Kidney glomerular epithelial cell (primary cell): ENCODE measurements around the gene DNAJC10.

ENCODE experiments used
- DNase-seq: peaks from one replicate; lab custom pipeline; 2025; lab: John Stamatoyannopoulos, UW

DNAJC10 gene

DNA sequence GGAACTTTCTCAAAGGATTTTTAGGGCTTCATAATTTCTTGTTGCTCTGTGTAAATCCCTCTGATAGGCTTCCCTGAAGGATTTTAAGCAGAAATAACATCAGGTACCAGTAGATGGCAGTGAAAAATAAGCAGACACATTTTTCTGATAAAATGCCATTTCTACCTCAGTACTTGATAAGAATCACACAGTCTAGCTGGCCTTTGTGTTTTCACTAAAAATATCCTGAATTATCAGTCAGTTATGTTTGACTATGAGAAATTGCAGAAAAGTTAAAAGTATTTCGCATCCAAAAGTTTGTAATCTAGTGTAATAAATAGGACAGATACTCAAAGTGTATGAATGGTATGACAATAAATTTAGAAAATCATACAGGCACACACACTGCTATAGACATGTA, 68.7 kb downstream of the DNAJC10 start:
- peak; percentile 33 for DNase-seq

DNA sequence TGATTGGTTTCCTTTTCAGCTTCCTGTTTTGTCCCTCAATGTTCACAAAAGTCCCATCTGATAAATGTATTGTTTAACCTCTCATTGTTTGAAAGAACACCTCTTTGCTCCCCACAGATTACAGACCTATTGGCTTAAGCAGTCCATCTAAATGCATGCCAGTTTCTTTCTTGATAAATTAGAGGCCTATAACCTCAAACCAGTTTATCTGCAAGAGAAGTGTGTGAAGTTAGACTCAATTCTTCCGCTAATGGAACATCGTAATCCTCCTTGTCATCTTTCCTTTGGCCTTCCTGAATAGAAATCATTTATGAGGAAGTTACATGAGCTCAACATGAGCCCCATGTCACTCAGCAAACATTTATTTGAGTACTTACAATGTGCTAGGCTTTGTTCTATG, 76.4 kb downstream of the DNAJC10 start:
- DNase-seq: no peak

DNA sequence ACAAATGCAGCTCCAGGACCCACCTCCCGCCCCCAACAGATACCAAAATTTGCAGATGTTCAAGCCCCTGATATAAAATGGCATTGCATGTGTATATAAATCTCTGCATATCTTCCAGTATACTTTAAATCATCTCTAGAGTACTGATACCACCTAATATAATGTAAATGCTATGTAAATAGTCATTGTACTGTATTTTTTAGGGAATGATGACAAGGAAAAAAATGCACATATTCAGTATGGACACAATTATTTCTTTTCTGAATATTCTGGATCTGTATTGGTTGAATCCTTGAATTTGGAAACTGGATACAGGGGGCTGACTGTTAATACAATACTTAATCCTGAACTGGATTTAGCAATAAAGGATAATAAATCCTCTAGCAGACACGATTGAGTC, 82.7 kb downstream of the DNAJC10 start:
- no peak for DNase-seq

- no peak for DNase-seq
Measured at GRCh38 chr2:182804128-182804527, 88.1 kb downstream of the DNAJC10 start.

DNA sequence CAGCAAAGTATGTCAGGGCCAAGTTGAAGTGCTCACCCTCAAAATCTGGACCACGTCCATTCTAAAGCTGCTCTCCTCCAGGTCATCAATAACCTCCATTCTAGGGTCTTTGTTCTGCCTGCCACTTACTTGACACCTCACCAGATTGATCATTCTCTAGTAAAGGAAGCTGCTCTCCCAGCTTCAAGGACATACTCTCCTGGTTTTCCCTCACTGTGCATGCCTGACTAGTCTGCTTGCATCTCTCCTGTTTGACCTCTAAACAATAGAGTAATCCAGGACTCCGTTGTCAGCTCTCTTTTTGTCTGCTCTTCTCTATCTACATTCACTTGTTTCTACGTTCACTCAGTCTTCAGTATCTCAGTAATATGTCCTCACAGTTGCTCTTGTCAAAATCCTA, 91.3 kb downstream of the DNAJC10 start:
- no peak for DNase-seq

- no peak for DNase-seq
Measured at GRCh38 chr2:182810087-182810486, 94.0 kb downstream of the DNAJC10 start.

GRCh38 chr2:182814380-182814779, 98.3 kb downstream of the DNAJC10 start:
- no peak for DNase-seq

GRCh38 chr2:182814804-182815203, 98.7 kb downstream of the DNAJC10 start:
- no peak for DNase-seq

DNA sequence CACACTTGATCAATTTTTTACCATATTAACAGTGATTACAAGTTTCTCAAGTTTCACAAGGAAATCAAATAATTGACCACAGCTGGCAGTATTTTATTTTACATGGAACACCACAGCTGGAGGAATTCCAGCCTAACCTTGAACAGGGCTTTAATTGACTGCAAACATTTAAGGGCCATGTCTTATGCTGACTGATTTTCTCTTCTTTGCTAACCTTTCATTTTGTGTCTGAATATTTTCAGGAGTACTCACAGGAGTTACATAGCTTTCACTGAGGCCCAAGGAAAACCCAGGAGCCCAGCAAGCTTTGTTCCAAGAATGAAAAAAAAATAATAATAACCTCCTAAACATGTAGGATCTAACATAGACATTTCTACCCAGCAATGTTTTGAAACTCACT, 100.8 kb downstream of the DNAJC10 start:
- peak; percentile 3 for DNase-seq

DNA sequence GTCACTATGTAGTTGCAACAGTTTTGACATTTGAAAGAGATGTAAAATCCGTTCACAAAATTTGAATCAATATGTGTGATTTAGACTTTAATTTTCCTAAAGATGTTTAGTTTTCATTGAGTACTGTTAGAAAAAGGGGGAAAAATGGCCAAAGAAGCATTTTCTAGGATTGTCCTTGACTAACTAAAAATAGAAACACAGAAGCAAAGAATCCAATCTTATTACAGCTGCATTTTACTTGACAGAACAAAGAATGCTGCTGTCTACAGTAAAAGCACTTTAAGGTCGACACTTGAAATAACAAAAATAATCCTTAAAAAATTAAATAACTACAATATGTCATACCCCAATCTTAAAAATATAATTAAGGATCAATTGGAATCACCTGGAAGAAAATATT, 101.5 kb downstream of the DNAJC10 start:
- DNase-seq: no peak

DNA sequence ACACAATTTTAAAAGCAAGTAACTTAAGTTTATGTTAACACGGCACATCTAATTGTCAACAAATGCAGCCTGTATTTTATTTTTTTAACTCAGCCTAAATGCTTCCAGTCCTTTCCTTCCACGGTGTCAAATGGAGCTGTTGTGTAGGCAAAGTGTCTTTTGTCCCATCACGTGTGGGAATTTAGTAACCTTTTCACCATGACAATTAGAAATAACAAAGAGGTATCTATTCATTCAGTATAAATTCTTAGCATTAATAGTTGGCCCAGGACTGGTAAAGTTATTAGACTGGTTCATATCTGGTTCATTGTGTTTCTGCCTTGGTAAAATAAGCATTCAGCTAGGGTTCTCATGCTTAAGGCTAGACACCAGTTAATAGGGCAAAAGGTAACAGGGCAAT, 102.4 kb downstream of the DNAJC10 start:
- DNase-seq: no peak

DNA sequence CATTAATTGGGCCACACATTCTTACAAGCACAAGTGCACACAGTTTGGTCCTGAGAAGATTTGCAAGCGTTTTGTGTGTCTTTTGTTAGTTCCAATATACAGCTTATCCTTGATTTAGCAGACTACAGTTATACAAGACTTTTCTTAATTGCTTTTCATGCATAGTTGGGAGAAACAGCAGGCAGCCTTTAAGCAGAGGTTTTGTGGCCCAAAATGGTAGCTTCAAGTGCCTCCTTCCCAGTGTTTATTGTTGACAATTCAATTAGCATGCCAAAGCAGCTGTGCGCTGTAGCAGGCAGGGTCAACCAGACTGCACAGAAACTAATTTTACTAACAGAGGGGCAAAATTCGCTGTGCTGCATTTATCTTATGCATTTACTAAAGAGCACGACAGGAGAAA, 102.9 kb downstream of the DNAJC10 start:
- DNase-seq: no peak

- no peak for DNase-seq
Measured at GRCh38 chr2:182819412-182819811, 103.4 kb downstream of the DNAJC10 start.

DNA sequence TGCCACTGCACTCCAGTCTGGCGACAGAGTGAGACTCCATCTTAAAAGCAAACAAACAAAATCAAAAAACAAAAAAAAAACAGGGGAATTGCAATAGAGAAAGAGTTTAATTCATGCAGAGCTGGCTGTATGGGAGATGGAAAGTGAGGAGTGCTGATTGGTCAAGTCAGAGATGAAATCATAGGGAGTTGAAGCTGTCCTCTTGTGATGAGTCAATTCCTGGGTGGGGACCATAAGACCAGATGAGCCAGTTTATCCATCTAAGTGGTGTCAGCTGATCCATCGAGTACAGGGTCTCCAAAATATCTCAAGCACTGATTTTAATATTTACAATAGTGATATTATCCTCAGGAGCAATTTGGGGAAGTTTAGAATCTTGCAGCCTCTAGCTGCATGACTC, 105.1 kb downstream of the DNAJC10 start:
- no peak for DNase-seq

DNA sequence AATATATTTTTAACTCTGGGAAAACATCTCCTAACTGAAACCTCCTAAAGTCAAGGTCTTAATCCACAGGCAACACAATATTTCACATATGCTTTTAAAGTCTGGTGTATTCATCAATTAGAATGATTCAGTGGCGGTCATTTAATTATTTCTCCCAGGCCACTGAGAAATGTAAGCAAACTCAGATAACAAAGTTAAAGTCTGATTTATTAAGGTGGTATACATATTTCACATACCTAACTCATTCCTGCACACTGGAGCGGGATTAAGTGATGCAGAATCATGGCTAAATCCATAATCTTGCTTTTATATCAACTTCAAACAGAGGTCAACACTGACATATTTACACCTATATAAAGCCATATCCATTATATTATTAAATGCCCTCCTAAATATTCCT, 106.7 kb downstream of the DNAJC10 start:
- no peak for DNase-seq

DNA sequence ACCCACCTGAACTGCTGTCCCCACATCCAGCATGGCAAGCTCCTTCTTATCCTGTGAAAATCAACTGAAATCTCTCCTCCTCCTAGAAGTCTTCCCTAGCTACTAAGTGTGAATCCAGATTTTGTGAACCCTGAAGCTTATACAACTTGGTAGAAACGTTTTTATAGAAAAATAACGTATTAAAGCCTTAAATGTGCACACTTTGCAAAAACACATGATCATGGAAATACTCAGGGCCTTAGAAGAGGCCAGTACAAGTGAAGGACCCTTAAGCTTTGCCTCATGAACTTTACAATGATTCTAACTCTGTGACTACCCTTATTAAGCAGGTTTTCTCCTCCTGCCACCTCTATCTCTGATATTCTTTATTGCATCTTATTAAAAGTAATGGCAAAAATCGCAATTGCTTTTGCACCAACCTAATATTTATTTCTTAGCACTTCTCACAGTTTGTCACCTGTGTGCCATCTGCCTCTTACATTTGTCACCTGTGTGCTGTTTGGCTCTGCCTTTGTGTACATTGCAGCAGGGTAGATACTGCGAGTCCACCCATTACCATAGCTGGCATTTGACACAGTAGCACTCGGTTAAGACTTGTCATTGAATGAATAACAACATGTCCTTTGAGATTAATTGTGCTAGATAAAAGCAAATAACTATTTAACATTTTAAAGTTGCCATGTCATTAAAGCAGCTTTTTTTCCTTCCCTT, 108.2 kb downstream of the DNAJC10 start:
- no peak for DNase-seq

- no peak for DNase-seq
Measured at GRCh38 chr2:182824767-182825158, 108.7 kb downstream of the DNAJC10 start.

DNA sequence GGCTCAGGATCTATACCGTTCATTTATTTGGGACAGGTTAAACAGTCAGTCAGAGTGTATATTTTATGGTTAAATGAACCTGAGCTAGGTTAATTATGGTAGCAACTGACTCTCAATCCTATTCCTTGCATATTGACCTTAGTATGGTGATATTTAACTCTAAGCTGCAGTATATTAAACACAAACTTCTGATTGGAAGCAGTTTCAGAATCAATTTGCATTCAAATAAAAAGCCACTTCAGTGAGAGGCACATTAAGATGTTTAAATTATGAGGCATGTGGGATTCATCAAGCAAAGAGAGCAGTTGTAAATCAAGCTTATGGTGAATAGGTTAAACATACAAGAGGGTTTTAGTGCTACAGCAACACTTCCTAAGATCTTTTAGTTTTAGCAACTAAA, 110.0 kb downstream of the DNAJC10 start:
- no peak for DNase-seq

- DNase-seq: no peak
Measured at GRCh38 chr2:182826496-182826895, 110.4 kb downstream of the DNAJC10 start.

- no peak for DNase-seq
Measured at GRCh38 chr2:182827182-182827879, 111.3 kb downstream of the DNAJC10 start.

GRCh38 chr2:182831101-182831500, 115.0 kb downstream of the DNAJC10 start:
- no peak for DNase-seq

GRCh38 chr2:182831921-182832320, 115.9 kb downstream of the DNAJC10 start:
- DNase-seq: no peak

- DNase-seq: no peak
Measured at GRCh38 chr2:182833084-182833854, 117.2 kb downstream of the DNAJC10 start.
